DOHH2 (cell line): ENCODE data around the gene ATF6B.

Experiments used
- H3F3A ChIP-seq: fragments of 200-600 bp; sonication (generic), shearing (Covaris generic); 2 replicates; pipeline ENCODE4 v1.6.0; 2016; ENCODE audit warnings: antibody characterized with exemption, mild to moderate bottlenecking; ENCODE audit not compliant: control insufficient read depth, insufficient read depth
- H3K27ac ChIP-seq: fragments of 200-600 bp; sonication (generic); 2 replicates; pipeline ENCODE4 v1.5.1; 2014; ENCODE audit warnings: low read depth, mild to moderate bottlenecking, low read length, moderate library complexity
- H3K27me3 ChIP-seq: fragments of 200-600 bp; sonication (generic); 2 replicates; pipeline ENCODE4 v1.6.1; 2014; ENCODE audit warnings: mild to moderate bottlenecking, low read length, mixed read lengths; ENCODE audit not compliant: control insufficient read depth
- H3K36me3 ChIP-seq: fragments of 200-600 bp; sonication (generic); 2 replicates; pipeline ENCODE4 v1.6.1; 2014; ENCODE audit warnings: mild to moderate bottlenecking, low read length, moderate library complexity, mixed read lengths; ENCODE audit not compliant: control insufficient read depth
- H3K4me1 ChIP-seq: fragments of 200-600 bp; sonication (generic); 2 replicates; pipeline ENCODE4 v1.6.1; 2014; ENCODE audit warnings: mild to moderate bottlenecking, low read length, mixed read lengths; ENCODE audit not compliant: control insufficient read depth
- H3K4me2 ChIP-seq: fragments of 200-600 bp; sonication (generic); 2 replicates; pipeline ENCODE4 v1.6.0; 2014; ENCODE audit warnings: mild to moderate bottlenecking, low read length, moderate library complexity
- H3K4me3 ChIP-seq: fragments of 200-600 bp; sonication (generic); 2 replicates; pipeline ENCODE4 v1.5.1; 2014; ENCODE audit warnings: mild to moderate bottlenecking, low read length, mixed read lengths
- H3K79me2 ChIP-seq: fragments of 200-600 bp; sonication (generic); 2 replicates; pipeline ENCODE4 v1.6.1; 2014; ENCODE audit warnings: mild to moderate bottlenecking, low read length, mixed read lengths; ENCODE audit not compliant: control insufficient read depth
- H3K9me2 ChIP-seq: fragments of 200-600 bp; sonication (generic); replicated peaks from 2 replicates; pipeline ENCODE4 v1.6.1; 2014; ENCODE audit warnings: mild to moderate bottlenecking, low read length, mixed read lengths; ENCODE audit not compliant: control insufficient read depth
- H3K9me3 ChIP-seq: fragments of 200-600 bp; sonication (generic); 2 replicates; pipeline ENCODE4 v1.6.1; 2014; ENCODE audit warnings: antibody characterized with exemption, low read length, mixed read lengths; ENCODE audit not compliant: control insufficient read depth, insufficient read depth
- H4K20me1 ChIP-seq: fragments of 200-600 bp; sonication (generic); 2 replicates; pipeline ENCODE4 v1.6.0; 2014; ENCODE audit warnings: low read depth, mild to moderate bottlenecking, antibody characterized with exemption, low read length, moderate library complexity; ENCODE audit not compliant: control insufficient read depth, insufficient read depth
- EZH2phosphoT487 ChIP-seq: fragments of 200-600 bp; sonication (generic); IDR thresholded peaks from 2 replicates; pipeline ENCODE4 v1.6.1; 2017; ENCODE audit warnings: borderline replicate concordance, mild to moderate bottlenecking, antibody characterized with exemption, low read length, moderate library complexity, mixed read lengths
- TF ChIP-seq, protein P1 (sequence below): fragments of 200-600 bp; sonication (generic); IDR thresholded peaks from one replicate; pipeline ENCODE4 v1.5.1; 2014; ENCODE audit warnings: antibody characterized with exemption, mild to moderate bottlenecking, low read depth, low read length; ENCODE audit not compliant: poor library complexity, severe bottlenecking

The ATF6B gene

DNA sequence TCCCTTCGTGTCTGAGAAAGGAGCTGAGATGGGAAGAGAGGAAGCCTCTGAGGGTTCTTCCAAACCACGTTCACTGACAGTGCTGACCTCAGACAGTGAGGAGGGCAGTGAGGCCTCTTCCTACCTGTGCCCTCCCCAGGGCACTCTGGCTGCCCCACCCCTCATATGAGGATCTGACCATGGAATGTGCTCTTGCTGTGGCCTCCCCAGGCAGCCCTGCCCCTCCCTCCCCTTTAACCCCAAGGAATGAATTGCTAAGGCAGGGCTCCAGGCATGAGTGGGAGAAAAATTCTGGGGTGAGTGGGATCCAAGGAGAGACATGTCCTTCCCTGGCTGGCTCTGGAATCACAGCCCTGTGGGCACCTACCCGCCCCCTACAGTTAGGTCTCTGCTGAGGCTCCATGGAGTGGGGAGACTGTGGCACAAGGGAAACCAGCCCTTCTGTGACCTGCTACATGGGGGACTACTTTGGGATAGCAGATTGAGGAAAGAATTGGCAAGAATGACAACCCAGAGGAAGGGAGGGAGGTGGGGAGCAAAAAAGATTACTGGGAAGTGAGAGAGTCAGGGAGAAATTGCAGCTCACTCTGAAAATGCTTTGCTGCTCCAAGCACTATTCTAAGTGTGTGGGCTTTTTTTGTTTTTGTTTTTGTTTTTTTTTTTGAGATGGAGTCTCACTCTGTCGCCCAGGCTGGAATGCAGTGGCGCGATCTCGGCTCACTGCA, 48.3 kb downstream of the ATF6B start:
- Histone ChIP-seq H3K9me2 (no peaks in the 10 kb centered on the region), H3K9me3 (no peaks in the 10 kb centered on the region), H3F3A (no peaks in the 10 kb centered on the region), H3K36me3 (no peaks in the 10 kb centered on the region), H4K20me1 (no peaks in the 10 kb centered on the region), H3K4me2 (no peak overlapping the region), H3K4me1 (no peaks in the 10 kb centered on the region), H3K27me3 (peaks cover 2% of the 10 kb centered on the region; the same call in 1 of the 2 replicates), H3K27ac (no peak overlapping the region), H3K79me2 (no peaks in the 10 kb centered on the region), H3K4me3 (no peak overlapping the region)
- TF ChIP-seq, protein P1, sequence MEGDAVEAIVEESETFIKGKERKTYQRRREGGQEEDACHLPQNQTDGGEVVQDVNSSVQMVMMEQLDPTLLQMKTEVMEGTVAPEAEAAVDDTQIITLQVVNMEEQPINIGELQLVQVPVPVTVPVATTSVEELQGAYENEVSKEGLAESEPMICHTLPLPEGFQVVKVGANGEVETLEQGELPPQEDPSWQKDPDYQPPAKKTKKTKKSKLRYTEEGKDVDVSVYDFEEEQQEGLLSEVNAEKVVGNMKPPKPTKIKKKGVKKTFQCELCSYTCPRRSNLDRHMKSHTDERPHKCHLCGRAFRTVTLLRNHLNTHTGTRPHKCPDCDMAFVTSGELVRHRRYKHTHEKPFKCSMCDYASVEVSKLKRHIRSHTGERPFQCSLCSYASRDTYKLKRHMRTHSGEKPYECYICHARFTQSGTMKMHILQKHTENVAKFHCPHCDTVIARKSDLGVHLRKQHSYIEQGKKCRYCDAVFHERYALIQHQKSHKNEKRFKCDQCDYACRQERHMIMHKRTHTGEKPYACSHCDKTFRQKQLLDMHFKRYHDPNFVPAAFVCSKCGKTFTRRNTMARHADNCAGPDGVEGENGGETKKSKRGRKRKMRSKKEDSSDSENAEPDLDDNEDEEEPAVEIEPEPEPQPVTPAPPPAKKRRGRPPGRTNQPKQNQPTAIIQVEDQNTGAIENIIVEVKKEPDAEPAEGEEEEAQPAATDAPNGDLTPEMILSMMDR = no peak
- TF ChIP-seq EZH2phosphoT487 = no peak

DNA sequence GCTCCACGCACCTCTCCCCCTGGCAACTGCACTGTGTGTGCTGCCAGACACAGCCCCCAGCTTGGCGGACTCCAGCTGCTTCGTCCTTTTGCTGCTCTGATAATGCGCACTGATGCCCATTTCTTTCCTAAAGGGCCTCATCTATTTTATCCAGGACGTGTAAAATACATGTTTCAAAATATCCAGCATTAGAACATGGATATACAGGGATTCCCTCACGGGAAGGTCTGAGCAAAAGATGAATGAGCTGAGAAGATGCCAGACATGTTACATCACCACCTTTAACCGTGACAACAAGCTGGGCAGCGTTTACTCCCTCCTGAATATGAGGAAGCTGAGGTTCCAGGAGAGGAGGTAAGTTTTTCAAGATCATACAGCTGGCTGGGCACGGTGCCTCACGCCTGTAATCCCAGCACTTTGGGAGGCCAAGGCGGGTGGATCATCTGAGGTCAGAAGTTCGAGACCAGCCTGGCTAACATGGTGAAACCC, 51.7 kb downstream of the ATF6B start:
- Histone ChIP-seq H3K27me3 (peaks cover 2% of the 10 kb centered on the region; the same call in 1 of the 2 replicates), H3F3A (no peaks in the 10 kb centered on the region), H3K4me3 (no peak overlapping the region), H4K20me1 (no peaks in the 10 kb centered on the region), H3K9me2 (no peaks in the 10 kb centered on the region), H3K36me3 (no peaks in the 10 kb centered on the region), H3K9me3 (no peaks in the 10 kb centered on the region), H3K4me2 (no peak overlapping the region), H3K79me2 (no peaks in the 10 kb centered on the region), H3K27ac (no peak overlapping the region), H3K4me1 (no peaks in the 10 kb centered on the region)
- TF ChIP-seq EZH2phosphoT487 = no peak
- TF ChIP-seq, protein P1 = no peak

DNA sequence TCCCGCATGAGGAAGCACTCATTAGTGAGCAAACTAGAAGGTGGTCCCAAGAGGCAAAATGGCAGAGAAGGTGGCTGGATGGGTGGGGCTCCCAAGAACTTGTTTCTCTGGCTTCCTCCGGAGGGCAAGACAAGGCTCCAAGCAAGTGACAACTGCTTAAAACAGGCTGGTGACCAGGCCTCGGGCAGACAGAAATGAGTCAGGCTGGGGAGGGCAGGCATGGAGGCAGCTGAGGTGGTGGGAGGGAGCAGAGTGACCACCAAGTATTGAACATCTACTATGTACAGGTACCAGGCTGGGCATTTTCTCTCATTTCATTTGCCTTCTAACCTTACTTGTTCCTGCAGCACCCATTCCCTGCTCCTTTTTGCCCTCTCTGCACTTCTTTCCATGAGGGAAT, 52.3 kb downstream of the ATF6B start:
- Histone ChIP-seq H3K36me3 (no peaks in the 10 kb centered on the region), H3K27ac (no peak overlapping the region), H3K9me3 (no peaks in the 10 kb centered on the region), H3K4me3 (no peak overlapping the region), H3F3A (no peaks in the 10 kb centered on the region), H3K27me3 (peaks cover 2% of the 10 kb centered on the region; the same call in 1 of the 2 replicates), H3K4me2 (no peak overlapping the region), H3K79me2 (no peaks in the 10 kb centered on the region), H4K20me1 (no peaks in the 10 kb centered on the region), H3K9me2 (no peaks in the 10 kb centered on the region), H3K4me1 (no peaks in the 10 kb centered on the region)
- TF ChIP-seq, protein P1 = no peak
- no peak for TF ChIP-seq EZH2phosphoT487
